DMS 273 (cell line): ENCODE measurements around the gene TXNDC15.

Experiments used
- DNase-seq: peaks from one replicate; lab custom pipeline; 2025; ENCODE audit not compliant: unreplicated experiment; lab: John Stamatoyannopoulos, UW

Gene TXNDC15

DNA sequence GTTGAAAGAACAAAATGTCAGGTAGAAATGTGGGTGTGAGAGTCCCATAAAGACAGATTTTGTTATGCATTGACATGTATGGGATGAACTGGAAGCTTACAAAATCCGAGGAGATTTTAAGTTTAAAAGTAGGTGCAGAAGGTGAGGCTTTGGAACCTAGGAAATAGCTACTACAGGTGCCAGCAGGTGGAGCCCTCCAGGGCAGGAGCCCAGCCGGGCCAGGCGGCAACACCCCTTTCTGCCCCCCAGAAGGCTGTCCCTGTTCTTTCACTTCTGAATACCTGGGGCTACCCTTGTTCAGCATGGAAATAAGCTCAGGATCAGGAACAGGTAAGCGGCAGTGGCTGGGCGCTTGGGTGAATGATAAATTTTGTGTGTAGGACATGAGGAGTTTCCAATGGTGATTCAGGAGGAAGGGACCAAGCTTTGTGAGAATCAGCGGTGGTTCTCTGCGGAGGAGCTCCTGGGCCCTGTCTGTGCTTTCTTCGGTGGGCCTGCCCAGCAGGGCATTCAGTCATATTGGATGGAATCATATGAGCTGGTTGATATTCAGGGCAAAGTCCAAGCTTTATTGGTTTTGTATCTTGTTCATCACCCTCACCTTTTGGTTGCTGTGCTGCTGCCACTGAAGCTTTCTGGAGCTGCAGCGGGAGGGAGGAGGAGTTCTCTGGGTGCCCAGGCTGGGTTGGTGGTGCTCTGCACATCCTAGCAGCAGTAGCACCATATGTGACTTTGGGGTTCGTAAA, 43.1 kb downstream of the TXNDC15 start:
- DNase-seq: peak; percentile 24

DNA sequence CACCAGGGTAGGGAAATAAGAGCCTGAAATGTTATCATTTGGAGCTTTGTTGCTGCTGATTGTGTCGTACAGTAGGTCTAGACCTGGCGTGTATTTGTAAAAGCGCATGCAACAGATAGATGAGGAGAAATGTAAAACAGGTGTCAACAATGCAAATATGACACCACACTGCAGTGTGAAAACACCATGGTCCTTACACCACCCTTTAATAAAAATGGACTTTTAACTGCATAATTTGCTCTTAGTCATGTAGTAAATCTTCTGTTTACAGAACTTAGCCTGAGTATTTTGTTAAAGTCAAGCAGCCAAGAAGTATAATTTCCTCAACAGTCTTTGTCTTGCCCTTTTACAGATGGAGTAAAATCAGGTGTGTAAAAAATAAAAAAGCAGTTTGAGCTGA, 44.7 kb downstream of the TXNDC15 start:
- no peak for DNase-seq

DNA sequence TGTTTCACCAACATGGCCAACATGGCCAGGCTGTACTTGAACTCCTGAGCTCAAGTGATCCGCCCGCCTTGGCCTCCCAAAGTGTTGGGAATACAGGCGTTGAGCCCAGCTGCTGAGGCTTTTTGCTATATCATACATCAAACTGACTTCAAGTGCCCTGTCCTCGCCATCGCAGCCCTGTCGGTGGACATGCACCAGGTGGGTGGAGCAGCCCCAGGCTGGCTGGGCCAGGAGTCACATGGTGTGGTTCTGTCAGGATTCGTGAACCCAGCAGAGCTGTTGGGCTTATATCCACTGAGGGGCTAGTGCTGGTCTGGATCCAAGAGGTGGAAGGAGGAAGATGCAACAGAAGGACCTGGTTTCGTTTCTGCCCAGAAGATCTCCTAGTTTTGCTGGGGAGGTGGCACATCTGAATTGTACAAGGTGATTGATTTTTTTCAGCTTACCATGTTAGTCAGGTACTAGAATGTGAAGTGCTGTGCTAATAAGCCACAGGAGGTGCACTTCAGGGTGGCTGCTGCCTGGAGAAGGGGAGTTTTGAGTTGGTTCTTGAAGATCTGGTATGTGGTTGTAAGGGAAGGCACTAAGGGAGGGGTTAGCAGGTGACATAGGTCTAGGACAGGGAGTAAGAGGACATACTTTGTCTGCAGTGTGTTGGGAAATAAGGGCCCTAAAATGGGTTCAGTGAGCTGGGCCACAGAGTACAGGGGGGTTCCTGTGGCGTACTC, 46.8 kb downstream of the TXNDC15 start:
- no peak for DNase-seq

DNA sequence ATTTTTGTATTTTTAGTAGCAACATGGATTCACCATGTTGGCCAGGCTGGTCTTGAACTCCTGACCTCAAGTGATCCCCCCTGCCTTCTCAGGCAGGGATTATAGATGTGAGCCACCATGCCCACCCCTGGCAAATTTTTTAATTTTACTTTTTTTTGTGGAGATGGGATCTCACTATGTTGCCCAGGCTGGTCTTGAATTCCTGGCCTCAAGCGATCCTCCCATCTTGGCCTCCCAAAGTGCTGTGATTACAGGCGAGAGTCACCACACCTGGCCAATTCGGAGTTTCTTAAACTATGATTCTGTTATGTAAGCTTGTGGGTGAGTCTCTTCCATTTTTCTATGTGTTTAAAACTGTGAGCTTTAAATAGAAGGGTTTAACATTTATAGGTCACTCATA, 58.3 kb downstream of the TXNDC15 start:
- no peak for DNase-seq

DNA sequence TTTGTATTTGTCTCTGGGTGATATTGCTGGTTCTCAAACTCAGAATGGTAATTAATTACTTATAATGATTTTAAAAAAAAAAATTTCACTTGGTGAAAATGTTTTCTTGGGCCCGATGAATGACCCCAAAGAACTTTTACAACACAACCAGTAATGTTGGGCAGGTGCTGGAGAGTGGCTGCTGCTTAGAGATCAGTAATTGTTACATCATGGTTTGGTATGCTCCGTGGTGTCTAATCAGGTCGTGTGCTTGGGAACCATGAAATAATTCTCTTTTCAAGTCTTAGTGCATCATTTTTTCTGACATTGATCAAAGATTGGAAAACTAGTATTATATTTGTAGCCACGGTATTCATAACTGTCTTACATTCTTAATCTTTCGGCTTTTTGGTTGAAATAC, 60.0 kb downstream of the TXNDC15 start:
- DNase-seq: no peak

DNA sequence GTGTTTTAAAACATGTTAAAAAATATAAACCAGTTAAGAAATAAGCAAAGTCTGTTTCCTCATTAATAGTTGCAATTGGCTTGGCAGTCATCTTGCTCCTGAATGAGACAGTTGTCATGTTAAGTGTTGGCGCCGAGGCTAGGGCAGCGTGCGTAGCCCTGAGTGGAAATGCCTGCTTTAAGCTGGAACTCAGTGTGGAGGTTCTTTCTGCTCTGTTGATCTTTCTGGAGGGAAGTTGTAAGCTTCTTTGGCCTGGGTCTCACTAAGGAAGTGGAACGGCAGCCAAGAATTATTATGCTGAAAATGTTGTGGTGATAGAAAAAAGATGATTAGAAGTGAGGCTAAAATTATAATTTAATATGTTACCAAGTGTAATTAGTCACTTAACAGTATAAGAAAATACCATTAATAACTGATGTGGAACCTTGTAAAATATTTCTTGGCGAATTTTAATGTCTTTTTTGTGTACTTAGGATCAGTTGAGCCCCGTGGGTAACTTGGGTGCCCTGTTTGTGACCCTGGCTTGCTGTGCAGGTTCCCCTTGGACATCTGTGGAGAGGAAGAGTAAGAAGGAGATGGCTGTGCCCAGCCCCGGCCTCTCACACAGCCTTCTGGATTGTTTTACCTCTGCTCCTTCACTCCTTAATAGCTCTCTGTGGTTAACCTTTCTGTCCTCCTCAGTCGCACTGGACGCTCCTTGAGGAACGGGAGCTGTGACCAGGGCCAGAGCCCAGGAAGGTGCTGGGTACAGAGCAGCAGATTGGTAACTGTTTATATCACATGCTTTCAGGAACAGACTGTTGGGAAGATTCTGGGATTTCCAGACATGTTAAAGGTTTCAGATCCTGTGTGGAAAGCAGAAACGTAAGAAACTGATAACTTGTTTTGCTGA, 61.8 kb downstream of the TXNDC15 start:
- no peak for DNase-seq

DNA sequence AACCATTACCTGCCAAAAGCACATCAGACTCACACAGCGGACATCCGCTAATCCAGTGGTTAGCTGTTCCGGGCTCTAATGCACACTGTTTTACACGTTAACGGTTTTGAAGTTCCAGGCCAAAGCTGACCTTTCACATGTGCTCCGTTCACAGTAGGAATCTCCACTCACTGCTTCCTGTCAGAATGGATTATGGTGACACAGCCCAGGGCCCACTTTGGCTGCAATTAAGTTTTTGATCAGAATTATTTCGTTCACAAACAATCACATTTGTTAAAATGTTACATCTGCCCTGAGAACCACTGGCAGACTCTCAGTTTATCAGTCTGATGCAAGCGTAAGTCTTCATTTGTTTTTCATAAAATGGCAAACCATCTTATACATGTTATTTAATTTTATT, 63.4 kb downstream of the TXNDC15 start:
- DNase-seq: no peak

DNA sequence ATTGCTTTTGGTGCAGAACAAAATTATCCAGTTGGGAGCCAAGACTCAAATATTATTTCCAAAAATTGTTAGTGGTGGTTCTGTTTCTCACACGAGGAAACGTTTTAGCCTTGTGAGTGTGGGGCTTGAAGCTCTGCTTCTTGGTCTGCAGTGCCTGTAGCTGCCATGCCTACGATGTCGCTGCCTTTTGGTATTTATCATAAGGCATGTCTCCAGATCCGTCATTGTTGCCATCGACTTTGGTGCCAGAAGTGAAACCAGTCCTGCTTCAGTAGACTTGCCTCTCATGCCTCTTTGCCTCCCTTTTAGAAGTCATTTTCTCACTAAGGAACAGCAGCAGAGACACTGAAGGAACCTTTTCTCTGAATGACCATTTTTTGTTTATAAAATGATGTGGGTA, 63.9 kb downstream of the TXNDC15 start:
- no peak for DNase-seq

DNA sequence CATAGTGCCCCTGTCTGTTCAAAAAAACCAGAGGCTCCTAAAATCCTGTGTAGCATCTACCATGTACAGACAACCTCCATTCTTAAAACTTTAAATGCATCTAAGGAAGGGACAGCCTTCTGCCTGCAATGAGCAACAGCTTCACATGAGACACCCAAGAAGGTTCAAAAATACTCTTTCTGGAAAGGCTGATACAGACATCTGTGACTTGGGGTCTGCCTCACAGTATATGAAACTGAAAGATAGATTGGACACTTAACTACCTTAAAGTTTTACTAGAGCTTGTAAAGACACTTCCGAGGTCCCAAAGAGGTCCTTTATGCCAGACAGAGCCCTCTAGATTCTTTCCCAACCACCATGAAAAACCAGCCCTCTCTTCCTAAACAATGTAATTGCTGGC, 65.3 kb downstream of the TXNDC15 start:
- no peak for DNase-seq

DNA sequence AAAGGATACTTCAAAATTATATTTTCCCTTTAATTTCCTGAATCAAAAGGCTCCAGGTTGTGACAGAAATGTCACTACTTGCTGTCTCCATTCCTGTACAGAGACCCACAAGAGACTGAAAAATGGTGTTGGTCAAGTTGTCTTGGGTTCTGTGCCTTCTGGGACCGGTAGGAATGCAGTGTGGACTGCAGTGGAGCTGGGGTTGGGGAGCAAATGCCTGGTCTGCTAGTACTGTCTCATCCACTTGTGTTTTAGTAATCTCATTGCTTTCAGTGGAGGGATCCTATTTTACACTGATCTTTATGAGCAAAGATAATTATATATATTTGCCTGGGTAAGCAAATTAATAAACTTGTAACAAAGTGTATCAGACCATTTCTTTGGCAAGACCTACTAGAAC, 69.4 kb downstream of the TXNDC15 start:
- DNase-seq: no peak

DNA sequence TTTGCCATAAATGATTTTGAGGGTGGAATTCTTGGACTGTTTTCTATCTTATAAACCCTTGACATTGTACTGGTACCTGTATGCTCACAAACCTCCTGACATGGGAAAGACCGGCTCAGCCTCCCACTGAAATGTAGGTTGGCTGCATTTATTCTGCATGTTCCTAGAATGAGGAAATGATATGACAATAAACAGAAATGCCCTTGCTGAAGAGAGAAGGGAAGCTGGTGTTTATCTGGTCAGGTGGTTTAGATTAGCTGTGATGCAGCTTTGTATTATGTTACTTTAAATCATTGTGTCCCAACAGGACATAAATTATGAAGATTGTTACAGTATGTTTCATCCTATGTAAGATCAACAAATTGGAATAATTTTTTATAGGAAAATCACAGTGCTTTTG, 70.5 kb downstream of the TXNDC15 start:
- no peak for DNase-seq

DNA sequence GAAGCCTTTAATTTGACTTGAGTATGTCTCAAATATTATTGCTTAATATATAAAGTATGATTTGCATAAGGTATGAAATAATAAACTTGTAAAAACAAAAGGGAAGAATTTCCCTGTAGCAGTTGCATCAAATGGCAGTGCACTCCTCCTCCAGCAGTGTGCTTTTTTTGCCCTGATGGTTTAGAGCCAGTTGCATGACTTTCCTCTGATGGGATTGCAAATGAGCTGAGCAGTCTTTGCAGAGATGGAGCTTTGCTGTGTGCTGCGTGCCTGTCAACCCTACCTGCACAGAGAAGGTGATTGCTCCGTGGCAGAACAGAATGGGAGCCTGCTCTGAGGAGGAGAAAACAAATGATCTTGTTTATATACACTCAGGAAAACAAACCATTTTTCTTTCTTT, 70.9 kb downstream of the TXNDC15 start:
- no peak for DNase-seq

DNA sequence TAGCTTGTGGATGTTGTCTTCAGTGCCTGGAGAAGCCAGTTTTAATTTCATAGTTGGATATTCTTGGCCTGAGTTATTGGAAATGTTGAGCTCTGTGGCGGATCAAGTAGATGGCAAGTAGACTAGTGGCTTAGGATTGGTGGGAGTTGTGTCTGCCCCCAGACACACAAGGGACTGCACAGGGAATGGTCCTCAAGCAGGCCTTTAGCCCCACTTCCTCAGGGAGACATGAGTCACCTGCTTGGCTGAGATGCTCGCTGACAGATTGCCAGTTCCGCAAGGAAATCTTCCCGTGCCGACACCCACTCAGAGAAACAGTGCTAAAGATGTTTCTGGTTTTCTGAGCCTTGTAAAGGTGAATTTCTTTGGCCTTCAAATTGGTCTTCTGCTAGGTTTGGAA, 74.7 kb downstream of the TXNDC15 start:
- DNase-seq: no peak

DNA sequence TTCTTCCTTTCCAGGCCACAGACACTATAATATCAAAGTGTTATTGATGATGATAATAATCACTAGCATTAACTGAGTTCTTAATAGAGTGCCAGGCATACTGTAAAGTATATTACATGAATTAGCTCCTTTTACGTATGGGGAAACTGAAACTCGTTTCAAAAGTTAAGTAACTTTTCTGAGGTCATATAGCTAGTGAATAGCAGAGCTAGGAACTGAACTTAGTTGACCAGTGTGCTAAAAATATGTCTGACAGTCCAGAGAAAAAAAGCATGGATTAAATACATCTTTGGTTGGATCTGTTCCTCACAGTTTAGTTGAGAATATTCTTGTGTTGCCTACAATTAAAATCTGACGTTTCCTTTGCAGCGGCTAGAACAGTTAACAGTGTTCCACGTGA, 75.1 kb downstream of the TXNDC15 start:
- no peak for DNase-seq
